Endothelial cell of umbilical vein (primary cell): ENCODE data around the gene SEC61A1. TPM values are rescaled to one million over a fixed set of nuclear protein-coding genes. Genes with fewer than 3 reads are reported as not detected.

Experiments
- BruUV-seq: library from RNA; stranded (reverse); fragments of 400-500 nt; replicated peaks from 2 replicates; lab custom pipeline; 2021; lab: Mats Ljungman, UMichigan
- CTCF ChIA-PET: fragments of 300-600, 350-600 bp; sonication (Branson Sonifier 250); formaldehyde crosslinking; loops from one replicate; lab custom pipeline; 2021; ENCODE audit warnings: antibody characterized with exemption, inconsistent platforms; lab: Charles Lee
- POLR2A ChIA-PET: fragments of 300-600, 350-600 bp; sonication (Branson Sonifier 250); formaldehyde crosslinking; loops from one replicate; lab custom pipeline; 2021; ENCODE audit warnings: antibody characterized with exemption, inconsistent platforms; lab: Charles Lee
- DNase-seq: peaks from one replicate; pipeline ENCODE4 v3.0.0-alpha.2; 2011; ENCODE audit warnings: low read depth, low spot score
- FAIRE-seq: peaks from 2 replicates; lab custom pipeline; 2011; peaks lifted over from hg19 to GRCh38; lab: Jason Lieb, UNC
- H2AFZ ChIP-seq: 2 replicates; pipeline ENCODE4 v1.6.0; 2012; ENCODE audit warnings: low read depth, low read length, control low read depth, inconsistent platforms
- H3K27ac ChIP-seq: 2 replicates; pipeline ENCODE4 v1.5.1; 2011; ENCODE audit warnings: low read depth, mild to moderate bottlenecking, control low read depth, low read length, moderate library complexity; ENCODE audit not compliant: insufficient read depth
- H3K27me3 ChIP-seq, 2 experiments: 2 replicates each; pipeline versions ENCODE4 v1.6.0 to v1.6.1; 2011; ENCODE audit warnings: low read length in 2 of 2, mixed read lengths in 1 of 2; ENCODE audit not compliant: control insufficient read depth in 2 of 2, insufficient read depth in 2 of 2
- H3K36me3 ChIP-seq, 2 experiments: 2 replicates in 1 of 2; 3 replicates in 1 of 2; pipeline ENCODE4 v1.5.1; 2011; ENCODE audit warnings: low read length in 2 of 2, mild to moderate bottlenecking in 1 of 2, moderate library complexity in 1 of 2; ENCODE audit not compliant: control insufficient read depth in 2 of 2, insufficient read depth in 2 of 2; ENCODE audit errors: extremely low read depth in 1 of 2
- H3K4me1 ChIP-seq: 3 replicates; pipeline ENCODE4 v1.5.1; 2011; ENCODE audit warnings: mild to moderate bottlenecking, low read length; ENCODE audit not compliant: control insufficient read depth, insufficient read depth; ENCODE audit errors: extremely low read depth
- H3K4me2 ChIP-seq: 2 replicates; pipeline ENCODE4 v1.6.1; 2011; ENCODE audit warnings: low read length, control low read depth, mixed read lengths; ENCODE audit not compliant: insufficient read depth
- H3K4me3 ChIP-seq, 3 experiments: fragments of 200-600 bp in 1 of 3; sonication (generic), shearing (Covaris generic) in 1 of 3; replicated peaks in 1 of 3; 2 replicates each; pipeline ENCODE4 v1.5.1; 2011 to 2016; ENCODE audit warnings: control low read depth in 3 of 3, low read length in 3 of 3, mild to moderate bottlenecking in 2 of 3, inconsistent platforms in 1 of 3, low read depth in 1 of 3, moderate library complexity in 1 of 3; ENCODE audit not compliant: insufficient read depth in 1 of 3
- H3K79me2 ChIP-seq: 2 replicates; pipeline ENCODE4 v1.6.0; 2012; ENCODE audit warnings: low read length, inconsistent platforms; ENCODE audit not compliant: control insufficient read depth, insufficient read depth
- H3K9ac ChIP-seq: replicated peaks from 2 replicates; pipeline ENCODE3; 2011; ENCODE audit warnings: low read length, control low read depth; ENCODE audit not compliant: insufficient read depth; ENCODE audit errors: extremely low read depth
- H3K9me1 ChIP-seq: replicated peaks from 3 replicates; pipeline ENCODE4 v1.6.0; 2011; ENCODE audit warnings: mild to moderate bottlenecking, low read length; ENCODE audit not compliant: control insufficient read depth, insufficient read depth; ENCODE audit errors: extremely low read depth
- H3K9me3 ChIP-seq: replicated peaks from 2 replicates; pipeline ENCODE4 v1.5.1; 2012; ENCODE audit warnings: low read length, inconsistent platforms; ENCODE audit not compliant: control insufficient read depth, insufficient read depth
- H4K20me1 ChIP-seq: replicated peaks from 2 replicates; pipeline ENCODE3; 2011; ENCODE audit warnings: mild to moderate bottlenecking, low read length; ENCODE audit not compliant: control insufficient read depth, insufficient read depth; ENCODE audit errors: extremely low read depth
- CTCF ChIP-seq, 2 donors: IDR thresholded peaks; 1 replicate in 1 of 2; 2 replicates in 1 of 2; pipeline ENCODE4 v1.5.1; 2011; ENCODE audit warnings: low read length in 2 of 2, mild to moderate bottlenecking in 2 of 2, moderate library complexity in 2 of 2, control low read depth in 1 of 2, inconsistent platforms in 1 of 2, low read depth in 1 of 2; ENCODE audit not compliant: insufficient read depth in 1 of 2; ENCODE audit errors: extremely low read depth in 1 of 2
- EZH2 ChIP-seq: IDR thresholded peaks from 2 replicates; pipeline ENCODE4 v1.6.1; 2012; ENCODE audit warnings: borderline replicate concordance, low read depth, mild to moderate bottlenecking, moderate library complexity, low read length, inconsistent platforms; ENCODE audit not compliant: severe bottlenecking
- FOS ChIP-seq: IDR thresholded peaks from 2 replicates; pipeline ENCODE4 v1.6.1; 2011; ENCODE audit warnings: mild to moderate bottlenecking, low read length, moderate library complexity, borderline replicate concordance; ENCODE audit not compliant: insufficient read depth
- GATA2 ChIP-seq: IDR thresholded peaks from 2 replicates; pipeline ENCODE4 v1.7.0; 2011; ENCODE audit warnings: low read depth, mild to moderate bottlenecking, moderate library complexity, mixed read lengths, low read length; ENCODE audit not compliant: insufficient read length, insufficient read depth
- JUN ChIP-seq: IDR thresholded peaks from 2 replicates; pipeline ENCODE4 v1.6.1; 2011; ENCODE audit warnings: borderline replicate concordance, low read depth; ENCODE audit not compliant: insufficient read length, insufficient read depth
- MAX ChIP-seq: IDR thresholded peaks from 2 replicates; pipeline ENCODE4 v1.6.1; 2011; ENCODE audit not compliant: insufficient read depth, insufficient read length
- MYC ChIP-seq: IDR thresholded peaks from one replicate; pipeline ENCODE4 v1.6.1; 2011; ENCODE audit warnings: mild to moderate bottlenecking, low read depth, low read length
- POLR2A ChIP-seq: IDR thresholded peaks from 2 replicates; pipeline ENCODE4 v1.6.1; 2012; ENCODE audit warnings: low read depth, mild to moderate bottlenecking, control low read depth, low read length
- POLR2AphosphoS5 ChIP-seq: IDR thresholded peaks from 2 replicates; pipeline ENCODE4 v1.6.1; 2012; ENCODE audit warnings: low read depth, mild to moderate bottlenecking, control low read depth, low read length, moderate library complexity; ENCODE audit not compliant: insufficient read depth
- dilution Hi-C: fragments of 300-500 bp; cut with MboI; formaldehyde crosslinking; loops from one replicate; pipeline ENCODE4 v1.15.0; 2019; ENCODE audit warnings: low sequenced_read_pairs; ENCODE audit not compliant: extremely low pct_ligation_motif_present
- intact Hi-C: fragments of 100-400 bp; cut with micrococcal nuclease; formaldehyde crosslinking; loops from one replicate; pipeline ENCODE4 v1.10.0; 2022
- polyA plus RNA-seq, 4 experiments: library from polyadenylated mRNA; depleted of rRNA in 3 of 4; stranded (reverse) in 3 of 4; unstranded in 1 of 4; fragments of >200 nt; gene quantifications; 2 replicates each; pipeline versions ENCODE4 v1.2.1 to v1.2.3, GENCODE V29; 2011 to 2012; ENCODE audit warnings: missing spikeins in 1 of 4
- total RNA-seq: library from RNA; stranded (reverse); gene quantifications from 2 replicates; pipeline ENCODE4 v1.2.3, GENCODE V29; 2021

The SEC61A1 gene
- total and polyA plus RNA-seq, 2 donors (not counting 3 experiments of a cell fraction or from before 2014, with no cell fraction given) = 307 to 312 TPM

- Histone ChIP-seq H3K4me1 (no peaks in the 10 kb centered on the region), H3K9ac (no peak overlapping the region), H3K36me3 (no peaks in the 10 kb centered on the region), H3K4me3 (no peak overlapping the region), H3K9me3 (no peaks in the 10 kb centered on the region), H3K9me1 (no peaks in the 10 kb centered on the region), H3K79me2 (no peaks in the 10 kb centered on the region), H4K20me1 (no peaks in the 10 kb centered on the region), H3K27ac (no peak overlapping the region), H3K27me3 (peaks cover 0 to 5% of the 10 kb centered on the region in 2 experiments), H2AFZ (no peak overlapping the region), H3K4me2 (no peak overlapping the region)
- dilution Hi-C loops = no loop called here
- ChIA-PET POLR2A (no interaction called here), CTCF (no interaction called here)
- TF ChIP-seq MAX = no peak
- TF ChIP-seq POLR2A = no peak
- TF ChIP-seq GATA2 = no peak
- TF ChIP-seq CTCF (IDR thresholded peaks at IDR 0.05; ENCODE audit: extremely low read depth in 1 of 2, insufficient read depth in 1 of 2, low read depth in 1 of 2, low read length in 2 of 2) = no peak
- no peak for TF ChIP-seq FOS
- TF ChIP-seq EZH2 = no peak
- TF ChIP-seq JUN = no peak
- TF ChIP-seq POLR2AphosphoS5 = no peak
- TF ChIP-seq MYC = no peak
- FAIRE-seq = no peak
- intact Hi-C loops = no loop called here
- no TSS peak for BruUV-seq
- no peak for DNase-seq
Measured at GRCh38 chr3:128014548-128014947, 37.7 kb upstream of the SEC61A1 start.
